Brain microvascular endothelial cell (primary cell): ENCODE data around the gene CBLB.
"Not testable (repeated sequence)": the region's sequence is repeated elsewhere in the genome, so short reads cannot be mapped to it uniquely, and the experiment has no call there.

Source experiments
- DNase-seq: peaks from one replicate; pipeline ENCODE4 v3.0.0-alpha.2; 2020
- H3K27ac ChIP-seq: fragments of 250-450 bp; sonication (Bioruptor Pico); 2 replicates; pipeline ENCODE4 v1.5.1; 2020; ENCODE audit warnings: mild to moderate bottlenecking, moderate library complexity
- H3K27me3 ChIP-seq: fragments of 250-450 bp; sonication (Bioruptor Pico); replicated peaks from 2 replicates; pipeline ENCODE4 v1.5.1; 2020; ENCODE audit warnings: mild to moderate bottlenecking
- H3K36me3 ChIP-seq: fragments of 250-450 bp; sonication (Bioruptor Pico); replicated peaks from 2 replicates; pipeline ENCODE4 v1.5.1; 2020; ENCODE audit warnings: mild to moderate bottlenecking
- H3K4me3 ChIP-seq: 2 replicates; pipeline ENCODE4 v1.5.1; 2011; ENCODE audit warnings: low read depth, mild to moderate bottlenecking, control low read depth, low read length, moderate library complexity
- in situ Hi-C: cut with HindIII; loops from 2 replicates; pipeline ENCODE4 v1.10.0; 2017; ENCODE audit warnings: low sequenced_read_pairs, low pct_ligation_motif_present
- TF ChIP-seq, protein P1 (sequence below): IDR thresholded peaks from 2 replicates; pipeline ENCODE4 v1.5.1; 2011; ENCODE audit warnings: low read depth, mild to moderate bottlenecking, moderate library complexity, low read length, control low read depth, inconsistent platforms; ENCODE audit errors: missing control alignments

CBLB gene

GRCh38 chr3:105822171-105823123 is 46.4 kb downstream of the CBLB start:
- DNase-seq, result no peak
- Histone ChIP-seq H3K36me3 (no peaks in the 10 kb centered on the region), H3K27me3 (no peaks in the 10 kb centered on the region), H3K4me3 (no peak overlapping the region), H3K27ac (peak overlapping the region; percentile 91)
- TF ChIP-seq, protein P1, sequence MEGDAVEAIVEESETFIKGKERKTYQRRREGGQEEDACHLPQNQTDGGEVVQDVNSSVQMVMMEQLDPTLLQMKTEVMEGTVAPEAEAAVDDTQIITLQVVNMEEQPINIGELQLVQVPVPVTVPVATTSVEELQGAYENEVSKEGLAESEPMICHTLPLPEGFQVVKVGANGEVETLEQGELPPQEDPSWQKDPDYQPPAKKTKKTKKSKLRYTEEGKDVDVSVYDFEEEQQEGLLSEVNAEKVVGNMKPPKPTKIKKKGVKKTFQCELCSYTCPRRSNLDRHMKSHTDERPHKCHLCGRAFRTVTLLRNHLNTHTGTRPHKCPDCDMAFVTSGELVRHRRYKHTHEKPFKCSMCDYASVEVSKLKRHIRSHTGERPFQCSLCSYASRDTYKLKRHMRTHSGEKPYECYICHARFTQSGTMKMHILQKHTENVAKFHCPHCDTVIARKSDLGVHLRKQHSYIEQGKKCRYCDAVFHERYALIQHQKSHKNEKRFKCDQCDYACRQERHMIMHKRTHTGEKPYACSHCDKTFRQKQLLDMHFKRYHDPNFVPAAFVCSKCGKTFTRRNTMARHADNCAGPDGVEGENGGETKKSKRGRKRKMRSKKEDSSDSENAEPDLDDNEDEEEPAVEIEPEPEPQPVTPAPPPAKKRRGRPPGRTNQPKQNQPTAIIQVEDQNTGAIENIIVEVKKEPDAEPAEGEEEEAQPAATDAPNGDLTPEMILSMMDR, result no peak
- in situ Hi-C loops, result no loop called here

DNA sequence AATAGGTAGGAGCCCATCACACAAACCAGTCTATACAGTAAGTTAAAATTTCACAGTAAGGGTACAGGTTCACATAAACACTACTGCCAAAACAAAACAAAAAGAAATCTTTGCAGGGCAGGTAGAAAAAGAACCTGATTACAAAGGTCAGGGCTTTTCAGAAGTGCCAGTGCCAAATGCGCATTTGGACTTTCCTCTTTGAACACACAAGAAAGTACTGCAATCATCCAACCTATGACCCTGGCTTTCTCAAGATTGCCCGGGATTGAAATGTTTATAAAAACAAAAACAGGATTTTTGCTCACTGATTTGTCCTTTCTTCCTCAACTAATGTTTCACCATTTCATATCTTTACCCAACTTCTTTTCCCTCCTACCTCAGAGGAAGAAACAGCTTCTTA is 47.4 kb downstream of the CBLB start:
- H3K27me3 ChIP-seq, result no peaks in the 10 kb centered on the region
- TF ChIP-seq, protein P1, result no peak
- in situ Hi-C loops, result no loop called here
- no peak overlapping the region for H3K27ac ChIP-seq
- DNase-seq, result no peak
- no peak overlapping the region for H3K4me3 ChIP-seq
- H3K36me3 ChIP-seq, result no peaks in the 10 kb centered on the region

DNA sequence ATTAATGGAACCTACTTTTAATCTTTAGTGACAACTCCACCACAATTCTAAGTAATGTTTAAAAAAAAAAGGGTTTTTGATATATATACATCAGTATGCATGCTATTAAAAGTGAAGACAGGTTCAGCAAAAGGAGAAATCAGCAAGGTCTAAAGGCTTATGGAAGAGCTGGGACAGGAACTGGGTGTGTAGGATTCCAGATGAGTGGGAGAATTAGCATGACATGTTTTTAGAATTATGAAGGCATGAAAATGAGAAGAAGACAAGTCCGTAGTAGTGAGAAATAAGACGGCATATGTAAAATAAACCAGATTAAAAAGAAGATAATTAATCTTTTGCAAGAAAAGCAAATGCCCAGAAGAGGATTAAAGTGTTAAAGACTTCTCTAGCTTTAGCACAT is 52.0 kb downstream of the CBLB start:
- DNase-seq, result no peak
- TF ChIP-seq, protein P1, result no peak
- no peaks in the 10 kb centered on the region for H3K27me3 ChIP-seq
- no peak overlapping the region for H3K4me3 ChIP-seq
- H3K27ac ChIP-seq, result no peak overlapping the region
- in situ Hi-C loops, result no loop called here
- no peaks in the 10 kb centered on the region for H3K36me3 ChIP-seq

GRCh38 chr3:105815331-105815730 is 53.5 kb downstream of the CBLB start:
- in situ Hi-C loops, DNase-seq, H3K4me3 ChIP-seq, H3K27ac ChIP-seq, H3K36me3 ChIP-seq, H3K27me3 ChIP-seq: not testable (repeated sequence)

DNA sequence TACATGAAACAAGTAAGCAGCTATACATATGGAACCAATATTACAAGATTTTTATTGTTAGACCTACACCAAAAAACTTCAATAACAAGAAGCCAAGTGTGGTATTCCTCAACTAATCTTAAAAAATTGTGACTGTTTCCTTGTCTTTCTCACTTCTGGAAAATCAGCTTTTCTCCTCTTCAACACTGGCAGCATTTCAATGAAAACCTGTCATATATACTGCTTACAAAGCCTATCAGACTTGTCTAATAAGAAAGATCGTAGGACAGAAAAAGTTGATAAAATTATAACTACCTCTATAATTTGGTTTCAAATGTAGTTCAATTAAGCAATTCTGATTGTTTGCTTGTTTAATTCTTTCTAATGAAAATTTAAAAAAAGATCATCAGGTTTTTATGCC is 55.1 kb downstream of the CBLB start:
- no peaks in the 10 kb centered on the region for H3K36me3 ChIP-seq
- no peak overlapping the region for H3K4me3 ChIP-seq
- no peaks in the 10 kb centered on the region for H3K27me3 ChIP-seq
- H3K27ac ChIP-seq, result no peak overlapping the region
- in situ Hi-C loops, result no loop called here
- TF ChIP-seq, protein P1, result no peak
- DNase-seq, result no peak

GRCh38 chr3:105812194-105812586 is 56.6 kb downstream of the CBLB start:
- Histone ChIP-seq H3K27ac (peak overlapping the region; percentile 5), H3K27me3 (no peaks in the 10 kb centered on the region), H3K4me3 (no peak overlapping the region), H3K36me3 (no peaks in the 10 kb centered on the region)
- in situ Hi-C loops, result no loop called here
- TF ChIP-seq, protein P1, result no peak
- no peak for DNase-seq
